ENCODE results near the gene GYS1.

The GYS1 gene

DNA sequence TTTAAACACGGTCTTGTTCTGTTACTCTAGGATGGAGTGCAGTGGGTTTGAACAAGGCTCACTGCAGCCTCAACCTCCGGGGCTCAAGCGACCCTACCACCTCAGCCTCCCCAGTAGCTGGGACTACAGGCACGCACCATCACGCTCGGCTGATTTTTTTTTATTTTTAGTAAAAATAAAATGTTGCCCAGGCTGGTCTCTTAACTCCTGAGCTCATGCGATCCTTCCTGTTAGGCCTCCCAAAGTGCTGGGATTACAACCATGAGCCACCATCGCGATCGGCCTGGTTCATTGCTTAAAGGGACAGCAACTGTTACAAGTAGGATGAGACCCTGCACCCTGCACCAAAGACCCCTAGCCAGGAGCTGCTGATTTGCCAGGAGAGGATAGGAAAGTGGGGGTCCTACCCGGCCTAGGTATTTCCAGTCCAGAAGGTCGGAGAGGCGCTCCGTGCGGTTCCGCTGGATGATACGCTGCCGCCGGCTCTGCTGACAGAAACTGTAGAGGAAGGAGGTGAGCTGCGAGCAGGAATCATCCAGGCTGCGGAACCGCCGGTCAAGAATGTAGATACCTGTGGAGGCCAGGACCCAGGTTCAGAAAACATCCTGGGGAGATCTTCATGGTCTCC lies 22.9 kb downstream of the GYS1 start:
- Histone ChIP-seq H3K79me2 (ENCODE audit: insufficient read depth, low read length) (0 out of 2 replicates have a peak, but pooled peaks cover 4% of the 10 kb centered on the region), H3K4me1 (ENCODE audit: insufficient read depth, low read length, severe bottlenecking) (peaks cover 26% of the 10 kb centered on the region), H3K36me3 (ENCODE audit: insufficient read depth, low read length) (peaks cover 55% of the 10 kb centered on the region), H3K9me2 (ENCODE audit: low read depth, low read length) (no peaks in the 10 kb centered on the region), H3K27me3 (ENCODE audit: insufficient read depth, low read length) (no peaks in the 10 kb centered on the region), H3K27ac (ENCODE audit: low read depth, low read length, poor library complexity, severe bottlenecking) (peak overlapping the region; percentile 21), H3K9ac (ENCODE audit: low read length) (no peak overlapping the region), H3K4me2 (ENCODE audit: low read length) (no peak overlapping the region), H3K4me3 (ENCODE audit: low read depth, low read length, poor library complexity, severe bottlenecking) (no peak overlapping the region), H3K9me3 (ENCODE audit: low read length) (no peaks in the 10 kb centered on the region), H2AFZ (ENCODE audit: low read length) (no peak overlapping the region), H4K20me1 (ENCODE audit: insufficient read depth, low read length) (no peaks in the 10 kb centered on the region), H3F3A (ENCODE audit: insufficient read depth, low read length) (peaks cover 5% of the 10 kb centered on the region; the same call in 1 of the 2 replicates)
- no peak for TF ChIP-seq CTCF (IDR thresholded peaks at IDR 0.05; ENCODE audit: low read length)
- no peak for TF ChIP-seq EZH2 (IDR thresholded peaks at IDR 0.05; ENCODE audit: borderline replicate concordance, low read length)

GRCh38 chr19:48969276-48970138 lies 23.6 kb downstream of the GYS1 start:
- no peaks in the 10 kb centered on the region for H4K20me1 ChIP-seq (ENCODE audit: insufficient read depth, low read length)
- H3K4me1 ChIP-seq (ENCODE audit: insufficient read depth, low read length, severe bottlenecking), result peaks cover 29% of the 10 kb centered on the region
- H3K27ac ChIP-seq (ENCODE audit: low read depth, low read length, poor library complexity, severe bottlenecking), result peak overlapping the region; percentile 21
- no peak overlapping the region for H3K4me3 ChIP-seq (ENCODE audit: low read depth, low read length, poor library complexity, severe bottlenecking)
- H3K9ac ChIP-seq (ENCODE audit: low read length), result no peak overlapping the region
- H3K36me3 ChIP-seq (ENCODE audit: insufficient read depth, low read length), result peaks cover 54% of the 10 kb centered on the region
- no peaks in the 10 kb centered on the region for H3K27me3 ChIP-seq (ENCODE audit: insufficient read depth, low read length)
- H3K9me2 ChIP-seq (ENCODE audit: low read depth, low read length), result no peaks in the 10 kb centered on the region
- TF ChIP-seq EZH2 (IDR thresholded peaks at IDR 0.05; ENCODE audit: borderline replicate concordance, low read length) (no peak), CTCF (IDR thresholded peaks at IDR 0.05; ENCODE audit: low read length) (no peak)
- no peak overlapping the region for H3K4me2 ChIP-seq (ENCODE audit: low read length)
- H3K79me2 ChIP-seq (ENCODE audit: insufficient read depth, low read length), result 0 out of 2 replicates have a peak, but pooled peaks cover 4% of the 10 kb centered on the region
- H2AFZ ChIP-seq (ENCODE audit: low read length), result no peak overlapping the region
- peaks cover 5% of the 10 kb centered on the region; the same call in 1 of the 2 replicates for H3F3A ChIP-seq (ENCODE audit: insufficient read depth, low read length)
- no peaks in the 10 kb centered on the region for H3K9me3 ChIP-seq (ENCODE audit: low read length)

DNA sequence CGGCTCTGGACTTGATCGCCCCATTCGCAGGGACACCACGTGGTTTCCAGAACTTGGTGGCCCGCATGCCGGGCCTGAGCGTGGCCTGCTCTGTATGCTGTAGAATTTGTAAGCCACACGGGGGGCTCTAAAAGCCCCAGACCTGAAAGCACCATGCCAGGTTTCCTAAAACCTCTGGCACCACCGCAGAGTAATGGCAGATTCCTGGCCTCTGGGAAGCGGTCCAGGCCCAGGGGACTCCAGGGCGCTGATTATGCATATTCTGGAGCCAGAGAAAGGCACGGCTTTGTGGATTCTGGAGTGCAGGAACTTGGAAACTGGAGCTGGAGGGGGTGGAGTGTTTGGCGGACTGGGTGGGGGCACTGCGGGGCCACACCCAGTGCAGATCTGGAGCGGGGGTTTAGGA lies 24.3 kb downstream of the GYS1 start:
- TF ChIP-seq EZH2 (IDR thresholded peaks at IDR 0.05; ENCODE audit: borderline replicate concordance, low read length), result no peak
- TF ChIP-seq CTCF (IDR thresholded peaks at IDR 0.05; ENCODE audit: low read length), result no peak
- H3F3A ChIP-seq (ENCODE audit: insufficient read depth, low read length), result peaks cover 5% of the 10 kb centered on the region; the same call in 1 of the 2 replicates

More for the DNA sequence above, 24.3 kb downstream of the GYS1 start:
- no peaks in the 10 kb centered on the region for H3K9me2 ChIP-seq (ENCODE audit: low read depth, low read length)
- H3K27me3 ChIP-seq (ENCODE audit: insufficient read depth, low read length), result no peaks in the 10 kb centered on the region
- H2AFZ ChIP-seq (ENCODE audit: low read length), result no peak overlapping the region
- peaks cover 36% of the 10 kb centered on the region for H3K4me1 ChIP-seq (ENCODE audit: insufficient read depth, low read length, severe bottlenecking)
- H3K9ac ChIP-seq (ENCODE audit: low read length), result no peak overlapping the region
- no peak overlapping the region for H3K27ac ChIP-seq (ENCODE audit: low read depth, low read length, poor library complexity, severe bottlenecking)
- 0 out of 2 replicates have a peak, but pooled peaks cover 4% of the 10 kb centered on the region for H3K79me2 ChIP-seq (ENCODE audit: insufficient read depth, low read length)
- H4K20me1 ChIP-seq (ENCODE audit: insufficient read depth, low read length), result no peaks in the 10 kb centered on the region
- H3K36me3 ChIP-seq (ENCODE audit: insufficient read depth, low read length), result peaks cover 47% of the 10 kb centered on the region
- H3K4me3 ChIP-seq (ENCODE audit: low read depth, low read length, poor library complexity, severe bottlenecking), result no peak overlapping the region
- no peak overlapping the region for H3K4me2 ChIP-seq (ENCODE audit: low read length)
- H3K9me3 ChIP-seq (ENCODE audit: low read length), result no peaks in the 10 kb centered on the region
